Neutrophil (primary cell): ENCODE results near the gene ACTN2.

Experiments used
- H3K27ac ChIP-seq: fragments of 200-600 bp; sonication (generic); 2 replicates; pipeline ENCODE4 v1.5.1; 2016; ENCODE audit warnings: mild to moderate bottlenecking, moderate library complexity
- H3K27me3 ChIP-seq: fragments of 200-600 bp; sonication (generic); 2 replicates; pipeline ENCODE4 v1.6.0; 2016; ENCODE audit warnings: mild to moderate bottlenecking
- H3K36me3 ChIP-seq: fragments of 200-600 bp; sonication (generic); 2 replicates; pipeline ENCODE4 v1.5.1; 2017
- H3K4me1 ChIP-seq, 2 experiments: fragments of 200-600 bp in 1 of 2; sonication (generic) in 1 of 2; 1 replicate in 1 of 2; 2 replicates in 1 of 2; pipeline versions ENCODE4 v1.5.1 to v1.6.1; 2013 to 2016; ENCODE audit warnings: low read depth in 1 of 2, low read length in 1 of 2, mild to moderate bottlenecking in 1 of 2, moderate library complexity in 1 of 2; ENCODE audit not compliant: control insufficient read depth in 1 of 2, insufficient read depth in 1 of 2
- H3K4me3 ChIP-seq, 2 experiments: fragments of 200-600 bp in 1 of 2; sonication (generic) in 1 of 2; 1 replicate in 1 of 2; 2 replicates in 1 of 2; pipeline ENCODE4 v1.5.1; 2013 to 2016; ENCODE audit warnings: low read depth in 1 of 2, low read length in 1 of 2, mild to moderate bottlenecking in 1 of 2, moderate library complexity in 1 of 2
- H3K9me3 ChIP-seq: fragments of 200-600 bp; sonication (generic); 2 replicates; pipeline ENCODE4 v1.5.1; 2016
- CTCF ChIP-seq: fragments of 200-600 bp; sonication (generic); IDR thresholded peaks from 2 replicates; pipeline ENCODE4 v1.5.1; 2016; ENCODE audit warnings: antibody characterized with exemption

The ACTN2 gene

GRCh38 chr1:236760480-236760879 lies 74.2 kb downstream of the ACTN2 start:
- H3K27ac ChIP-seq = no peak overlapping the region
- no peaks in the 10 kb centered on the region for H3K27me3 ChIP-seq
- no peak for TF ChIP-seq CTCF
- H3K4me3 ChIP-seq = no peak overlapping the region
- H3K36me3 ChIP-seq = no peaks in the 10 kb centered on the region
- H3K4me1 ChIP-seq = no peaks in the 10 kb centered on the region
- H3K9me3 ChIP-seq = no peaks in the 10 kb centered on the region

- Histone ChIP-seq H3K27me3 (no peaks in the 10 kb centered on the region), H3K27ac (no peak overlapping the region), H3K4me1 (no peaks in the 10 kb centered on the region), H3K36me3 (no peaks in the 10 kb centered on the region), H3K4me3 (no peak overlapping the region), H3K9me3 (no peaks in the 10 kb centered on the region)
- TF ChIP-seq CTCF = no peak
Observed at GRCh38 chr1:236760986-236761385, 74.7 kb downstream of the ACTN2 start.

GRCh38 chr1:236761397-236762132 lies 75.3 kb downstream of the ACTN2 start:
- Histone ChIP-seq H3K27ac (no peak overlapping the region), H3K27me3 (peaks cover 3% of the 10 kb centered on the region), H3K4me3 (no peak overlapping the region), H3K36me3 (no peaks in the 10 kb centered on the region), H3K9me3 (no peaks in the 10 kb centered on the region), H3K4me1 (no peaks in the 10 kb centered on the region)
- TF ChIP-seq CTCF = no peak

GRCh38 chr1:236762410-236762809 lies 76.1 kb downstream of the ACTN2 start:
- no peaks in the 10 kb centered on the region for H3K4me1 ChIP-seq
- H3K4me3 ChIP-seq = no peak overlapping the region
- H3K27me3 ChIP-seq = peaks cover 11% of the 10 kb centered on the region
- H3K36me3 ChIP-seq = no peaks in the 10 kb centered on the region
- no peak overlapping the region for H3K27ac ChIP-seq
- TF ChIP-seq CTCF = no peak
- no peaks in the 10 kb centered on the region for H3K9me3 ChIP-seq

- Histone ChIP-seq H3K27ac (no peak overlapping the region), H3K9me3 (no peaks in the 10 kb centered on the region), H3K27me3 (peaks cover 33% of the 10 kb centered on the region), H3K4me3 (no peak overlapping the region), H3K4me1 (no peaks in the 10 kb centered on the region), H3K36me3 (no peaks in the 10 kb centered on the region)
- no peak for TF ChIP-seq CTCF
Observed at GRCh38 chr1:236765831-236766230, 79.5 kb downstream of the ACTN2 start.
